HCT116 (cell line): ENCODE data around the gene IRF2BP2.

Source experiments
- EZH2phosphoT487 ChIP-seq: fragments of 200-600 bp; IDR thresholded peaks from 2 replicates; pipeline ENCODE4 v1.6.1; 2018; ENCODE audit warnings: antibody characterized with exemption, borderline replicate concordance
- FOSL1 ChIP-seq: IDR thresholded peaks from 2 replicates; pipeline ENCODE4 v1.6.1; 2012; ENCODE audit warnings: low read depth
- JUND ChIP-seq: IDR thresholded peaks from 2 replicates; pipeline ENCODE4 v1.6.1; 2012
- POLR2A ChIP-seq: IDR thresholded peaks from 2 replicates; pipeline ENCODE4 v1.7.0; 2011; ENCODE audit warnings: borderline replicate concordance; ENCODE audit not compliant: insufficient read depth, insufficient read length; ENCODE audit errors: extremely low read depth
- RAD21 ChIP-seq: IDR thresholded peaks from 2 replicates; pipeline ENCODE4 v1.6.1; 2012; ENCODE audit warnings: low read depth, mild to moderate bottlenecking
- YY1 ChIP-seq: IDR thresholded peaks from 2 replicates; pipeline ENCODE4 v1.6.1; 2011; ENCODE audit warnings: low read length, low read depth, moderate library complexity, mild to moderate bottlenecking; ENCODE audit not compliant: insufficient replicate concordance; ENCODE audit errors: extremely low read depth
- ZNF274 ChIP-seq: fragments of 200-500 bp; sonication (Bioruptor generic); IDR thresholded peaks from 2 replicates; pipeline ENCODE4 v1.6.1; 2014; ENCODE audit warnings: mild to moderate bottlenecking, low read depth, low read length, inconsistent platforms
- TF ChIP-seq, protein P1 (sequence below): IDR thresholded peaks from 2 replicates; pipeline ENCODE4 v1.6.1; 2012
- TF ChIP-seq, protein P2 (sequence below), 3 experiments: fragments of 200-600 bp in 1 of 3; sonication (generic) in 1 of 3; IDR thresholded peaks in 2 of 3; conservative IDR thresholded peaks in 1 of 3; 2 replicates each; pipeline ENCODE4 v1.5.1; 2012 to 2017; ENCODE audit warnings: low read depth in 2 of 3, low read length in 2 of 3, antibody characterized with exemption in 1 of 3, borderline replicate concordance in 1 of 3, control low read depth in 1 of 3, mild to moderate bottlenecking in 1 of 3, mixed read lengths in 1 of 3, mixed run types in 1 of 3, moderate library complexity in 1 of 3; ENCODE audit not compliant: insufficient read depth in 1 of 3
- TF ChIP-seq, protein P3 (sequence below): IDR thresholded peaks from 2 replicates; pipeline ENCODE4 v1.6.1; 2012; ENCODE audit warnings: low read depth

DNA sequence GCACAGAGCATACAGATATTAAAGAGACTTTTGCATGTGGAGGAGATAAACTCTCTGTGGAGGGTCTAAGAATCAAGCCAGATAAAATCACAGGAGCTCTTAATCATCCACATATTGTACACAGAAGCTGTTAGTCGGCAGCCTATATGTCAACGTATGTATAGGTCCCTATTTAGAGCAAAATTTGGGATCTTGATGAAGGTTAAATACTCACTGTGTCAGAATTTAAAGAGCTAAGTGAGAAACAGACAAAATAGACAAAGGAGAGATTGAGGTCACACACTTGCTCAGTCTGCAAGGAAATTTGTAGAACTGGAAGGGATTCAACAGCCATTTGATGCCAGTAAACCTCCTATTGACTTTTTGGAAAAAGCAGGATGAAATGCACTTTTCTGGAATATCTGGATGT, 4.1 kb upstream of the IRF2BP2 start:
- TF ChIP-seq JUND: no peak
- TF ChIP-seq FOSL1: no peak
- TF ChIP-seq, protein P1, sequence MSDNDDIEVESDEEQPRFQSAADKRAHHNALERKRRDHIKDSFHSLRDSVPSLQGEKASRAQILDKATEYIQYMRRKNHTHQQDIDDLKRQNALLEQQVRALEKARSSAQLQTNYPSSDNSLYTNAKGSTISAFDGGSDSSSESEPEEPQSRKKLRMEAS: no peak
- TF ChIP-seq EZH2phosphoT487: no peak
- TF ChIP-seq, protein P2, sequence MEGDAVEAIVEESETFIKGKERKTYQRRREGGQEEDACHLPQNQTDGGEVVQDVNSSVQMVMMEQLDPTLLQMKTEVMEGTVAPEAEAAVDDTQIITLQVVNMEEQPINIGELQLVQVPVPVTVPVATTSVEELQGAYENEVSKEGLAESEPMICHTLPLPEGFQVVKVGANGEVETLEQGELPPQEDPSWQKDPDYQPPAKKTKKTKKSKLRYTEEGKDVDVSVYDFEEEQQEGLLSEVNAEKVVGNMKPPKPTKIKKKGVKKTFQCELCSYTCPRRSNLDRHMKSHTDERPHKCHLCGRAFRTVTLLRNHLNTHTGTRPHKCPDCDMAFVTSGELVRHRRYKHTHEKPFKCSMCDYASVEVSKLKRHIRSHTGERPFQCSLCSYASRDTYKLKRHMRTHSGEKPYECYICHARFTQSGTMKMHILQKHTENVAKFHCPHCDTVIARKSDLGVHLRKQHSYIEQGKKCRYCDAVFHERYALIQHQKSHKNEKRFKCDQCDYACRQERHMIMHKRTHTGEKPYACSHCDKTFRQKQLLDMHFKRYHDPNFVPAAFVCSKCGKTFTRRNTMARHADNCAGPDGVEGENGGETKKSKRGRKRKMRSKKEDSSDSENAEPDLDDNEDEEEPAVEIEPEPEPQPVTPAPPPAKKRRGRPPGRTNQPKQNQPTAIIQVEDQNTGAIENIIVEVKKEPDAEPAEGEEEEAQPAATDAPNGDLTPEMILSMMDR (IDR thresholded peaks at IDR 0.05 in 2 of 3, conservative IDR thresholded peaks at IDR 0.05 in 1 of 3; ENCODE audit: borderline replicate concordance in 1 of 3, insufficient read depth in 1 of 3, low read depth in 2 of 3, low read length in 2 of 3): no peak
- TF ChIP-seq, protein P3, sequence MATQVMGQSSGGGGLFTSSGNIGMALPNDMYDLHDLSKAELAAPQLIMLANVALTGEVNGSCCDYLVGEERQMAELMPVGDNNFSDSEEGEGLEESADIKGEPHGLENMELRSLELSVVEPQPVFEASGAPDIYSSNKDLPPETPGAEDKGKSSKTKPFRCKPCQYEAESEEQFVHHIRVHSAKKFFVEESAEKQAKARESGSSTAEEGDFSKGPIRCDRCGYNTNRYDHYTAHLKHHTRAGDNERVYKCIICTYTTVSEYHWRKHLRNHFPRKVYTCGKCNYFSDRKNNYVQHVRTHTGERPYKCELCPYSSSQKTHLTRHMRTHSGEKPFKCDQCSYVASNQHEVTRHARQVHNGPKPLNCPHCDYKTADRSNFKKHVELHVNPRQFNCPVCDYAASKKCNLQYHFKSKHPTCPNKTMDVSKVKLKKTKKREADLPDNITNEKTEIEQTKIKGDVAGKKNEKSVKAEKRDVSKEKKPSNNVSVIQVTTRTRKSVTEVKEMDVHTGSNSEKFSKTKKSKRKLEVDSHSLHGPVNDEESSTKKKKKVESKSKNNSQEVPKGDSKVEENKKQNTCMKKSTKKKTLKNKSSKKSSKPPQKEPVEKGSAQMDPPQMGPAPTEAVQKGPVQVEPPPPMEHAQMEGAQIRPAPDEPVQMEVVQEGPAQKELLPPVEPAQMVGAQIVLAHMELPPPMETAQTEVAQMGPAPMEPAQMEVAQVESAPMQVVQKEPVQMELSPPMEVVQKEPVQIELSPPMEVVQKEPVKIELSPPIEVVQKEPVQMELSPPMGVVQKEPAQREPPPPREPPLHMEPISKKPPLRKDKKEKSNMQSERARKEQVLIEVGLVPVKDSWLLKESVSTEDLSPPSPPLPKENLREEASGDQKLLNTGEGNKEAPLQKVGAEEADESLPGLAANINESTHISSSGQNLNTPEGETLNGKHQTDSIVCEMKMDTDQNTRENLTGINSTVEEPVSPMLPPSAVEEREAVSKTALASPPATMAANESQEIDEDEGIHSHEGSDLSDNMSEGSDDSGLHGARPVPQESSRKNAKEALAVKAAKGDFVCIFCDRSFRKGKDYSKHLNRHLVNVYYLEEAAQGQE: no peak
- no peak for TF ChIP-seq YY1
- TF ChIP-seq POLR2A: no peak
- TF ChIP-seq ZNF274: no peak
- no peak for TF ChIP-seq RAD21
